Astrocyte of the cerebellum (primary cell): ENCODE measurements around the gene MEGF11.
A peak's percentile ranks its signal among the peaks of the same experiment; 100 is the strongest.

Experiments used
- DNase-seq: peaks from one replicate; pipeline ENCODE4 v3.0.0-alpha.2; 2011; ENCODE audit warnings: low read depth
- H3K4me3 ChIP-seq: 2 replicates; pipeline ENCODE4 v1.5.1; 2011; ENCODE audit warnings: mild to moderate bottlenecking, low read depth, low read length, moderate library complexity
- in situ Hi-C: cut with HindIII; loops from 2 replicates; pipeline ENCODE4 v1.10.0; 2017; ENCODE audit warnings: low sequenced_read_pairs
- TF ChIP-seq, protein P1 (sequence below): IDR thresholded peaks from 2 replicates; pipeline ENCODE4 v1.5.1; 2012; ENCODE audit warnings: low read length, low read depth, moderate library complexity, mild to moderate bottlenecking; ENCODE audit errors: missing control alignments

MEGF11 gene

DNA sequence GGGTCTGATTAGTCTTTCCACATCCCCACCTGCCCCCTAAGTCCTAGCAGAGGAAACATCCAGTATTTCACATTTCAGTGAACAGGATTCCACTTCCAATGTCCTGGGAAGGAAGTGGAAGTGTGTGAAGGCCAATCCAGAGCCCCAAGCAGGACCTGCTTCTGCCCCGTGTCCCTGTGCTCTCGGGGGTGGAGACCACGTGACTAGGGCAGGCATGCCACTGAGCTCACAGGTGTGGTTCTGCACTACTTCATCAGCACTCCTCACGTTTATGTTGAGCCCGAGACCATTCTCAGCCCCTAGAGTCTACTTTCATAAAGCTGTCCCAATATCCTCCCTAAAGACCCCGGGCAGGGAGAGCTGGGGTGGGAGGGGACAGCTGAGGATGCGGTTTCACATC lies 299.9 kb downstream of the MEGF11 start:
- no peak for DNase-seq
- H3K4me3 ChIP-seq, result no peak overlapping the region
- TF ChIP-seq, protein P1, sequence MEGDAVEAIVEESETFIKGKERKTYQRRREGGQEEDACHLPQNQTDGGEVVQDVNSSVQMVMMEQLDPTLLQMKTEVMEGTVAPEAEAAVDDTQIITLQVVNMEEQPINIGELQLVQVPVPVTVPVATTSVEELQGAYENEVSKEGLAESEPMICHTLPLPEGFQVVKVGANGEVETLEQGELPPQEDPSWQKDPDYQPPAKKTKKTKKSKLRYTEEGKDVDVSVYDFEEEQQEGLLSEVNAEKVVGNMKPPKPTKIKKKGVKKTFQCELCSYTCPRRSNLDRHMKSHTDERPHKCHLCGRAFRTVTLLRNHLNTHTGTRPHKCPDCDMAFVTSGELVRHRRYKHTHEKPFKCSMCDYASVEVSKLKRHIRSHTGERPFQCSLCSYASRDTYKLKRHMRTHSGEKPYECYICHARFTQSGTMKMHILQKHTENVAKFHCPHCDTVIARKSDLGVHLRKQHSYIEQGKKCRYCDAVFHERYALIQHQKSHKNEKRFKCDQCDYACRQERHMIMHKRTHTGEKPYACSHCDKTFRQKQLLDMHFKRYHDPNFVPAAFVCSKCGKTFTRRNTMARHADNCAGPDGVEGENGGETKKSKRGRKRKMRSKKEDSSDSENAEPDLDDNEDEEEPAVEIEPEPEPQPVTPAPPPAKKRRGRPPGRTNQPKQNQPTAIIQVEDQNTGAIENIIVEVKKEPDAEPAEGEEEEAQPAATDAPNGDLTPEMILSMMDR, result no peak
- in situ Hi-C loops, result no loop called here

DNA sequence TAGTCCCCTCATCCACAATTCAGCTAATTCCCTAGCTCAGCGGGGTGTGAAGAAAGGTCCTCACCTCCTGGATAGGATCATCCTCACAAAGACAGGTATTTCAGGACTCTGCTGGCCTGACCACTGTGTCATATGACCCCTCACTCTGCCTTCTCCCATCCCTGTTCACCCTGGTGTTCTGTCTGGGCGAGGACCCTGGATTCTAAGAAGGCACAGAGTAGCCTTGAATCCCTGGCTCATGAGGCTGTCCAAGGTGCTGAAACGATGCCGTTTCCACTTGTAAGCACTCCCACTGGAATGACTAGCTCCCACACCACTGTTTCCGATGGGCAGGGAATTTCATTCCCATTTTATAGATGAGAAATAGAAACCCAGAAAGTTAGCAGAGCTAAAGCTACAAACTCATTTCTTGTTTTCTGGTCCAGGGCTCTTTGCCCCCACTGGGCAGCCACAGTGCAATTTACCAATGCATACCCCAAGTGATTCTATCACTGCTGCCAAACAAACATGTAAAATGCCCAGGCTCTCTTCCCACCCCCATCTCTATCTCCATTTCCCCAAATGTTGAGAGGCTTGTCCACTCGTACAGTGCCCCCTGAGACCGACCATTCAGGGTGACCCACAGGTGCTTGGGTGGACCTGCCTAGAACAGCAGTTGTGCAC lies 301.0 kb downstream of the MEGF11 start:
- TF ChIP-seq, protein P1, result no peak
- H3K4me3 ChIP-seq, result no peak overlapping the region
- DNase-seq, result peak; percentile 73
- in situ Hi-C loops, result no loop called here

DNA sequence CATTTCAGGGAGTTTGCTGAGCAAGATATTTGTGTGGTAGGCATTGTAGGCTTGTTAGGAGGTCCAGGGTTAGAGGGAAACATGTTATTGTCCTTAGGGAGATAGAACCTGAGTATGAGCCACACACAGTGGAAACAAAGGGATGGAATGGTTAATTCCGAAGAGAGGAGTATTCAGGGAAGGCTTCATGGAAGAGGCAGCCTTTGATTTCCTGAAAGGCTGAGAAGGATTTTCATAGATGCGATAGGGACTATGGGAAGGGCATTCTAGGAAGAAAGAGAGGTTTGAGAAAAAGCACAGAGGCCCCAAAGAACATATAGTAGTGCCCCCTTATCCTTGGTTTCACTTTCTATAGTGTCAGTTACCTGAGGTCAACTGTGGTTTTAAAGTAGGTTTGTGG lies 302.5 kb downstream of the MEGF11 start:
- H3K4me3 ChIP-seq, result no peak overlapping the region
- in situ Hi-C loops, result no loop called here

DNA sequence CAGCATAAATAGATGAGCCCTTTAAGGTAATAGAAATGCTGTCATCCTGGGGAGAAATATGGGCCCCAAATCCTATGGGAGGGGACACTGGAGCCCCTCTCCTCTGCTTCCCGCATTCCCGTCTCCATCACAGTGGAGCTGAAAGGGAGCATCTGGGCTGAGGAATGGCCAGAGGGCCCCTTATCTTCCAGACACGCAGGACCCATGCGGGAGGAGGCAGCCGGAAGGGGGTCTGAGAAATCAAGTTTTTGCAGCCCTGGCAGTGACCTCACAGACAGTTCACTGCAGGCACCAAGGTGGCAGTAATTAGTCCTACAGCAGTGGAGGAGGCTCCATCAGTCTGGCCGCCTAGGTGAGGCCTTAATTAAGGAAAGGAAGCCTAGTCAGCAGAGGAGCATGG lies 304.1 kb downstream of the MEGF11 start:
- no peak overlapping the region for H3K4me3 ChIP-seq
- no peak for DNase-seq
- TF ChIP-seq, protein P1, result no peak
- in situ Hi-C loops, result no loop called here

More for the DNA sequence above, 302.5 kb downstream of the MEGF11 start:
- TF ChIP-seq, protein P1, result no peak
- no peak for DNase-seq

DNA sequence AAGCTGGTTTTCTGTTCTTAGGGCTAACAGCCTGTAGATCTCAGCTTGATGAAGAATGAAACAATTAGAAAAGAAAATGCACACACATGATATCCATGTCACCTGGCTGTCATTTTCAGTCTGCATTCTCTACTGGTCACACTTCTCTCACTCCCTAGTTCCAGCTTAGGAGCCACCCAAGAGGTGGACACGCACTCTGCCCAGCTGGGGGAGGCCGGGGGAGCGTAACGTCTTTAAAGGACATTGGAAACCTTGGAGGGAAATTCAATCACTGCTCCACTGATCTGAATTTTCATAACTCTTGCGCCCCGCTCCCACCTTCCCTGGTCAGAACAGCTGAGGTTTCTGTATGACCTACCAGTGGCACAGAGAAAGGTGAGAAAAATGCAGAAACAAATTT lies 304.5 kb downstream of the MEGF11 start:
- H3K4me3 ChIP-seq, result no peak overlapping the region
- TF ChIP-seq, protein P1, result no peak
- in situ Hi-C loops, result no loop called here
- DNase-seq, result no peak

DNA sequence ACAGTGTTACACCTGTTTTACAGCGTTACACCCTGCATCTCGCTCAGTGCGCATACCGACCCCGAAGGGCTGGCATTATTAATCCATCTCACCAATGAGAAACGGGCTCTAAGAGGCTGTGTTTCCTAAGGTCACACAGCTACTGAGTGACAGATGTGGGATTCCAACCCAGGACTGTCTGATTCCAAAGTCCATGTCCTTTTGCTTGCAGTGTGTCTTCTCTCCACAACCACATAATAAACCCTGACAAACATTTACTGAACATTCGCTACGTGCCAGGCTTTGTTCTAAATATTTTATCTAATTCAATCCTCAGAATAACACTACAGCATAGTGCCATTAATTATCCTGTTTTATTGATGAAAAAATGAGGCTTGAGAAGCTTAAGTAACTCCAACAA lies 305.2 kb downstream of the MEGF11 start:
- DNase-seq, result no peak
- in situ Hi-C loops, result no loop called here
- H3K4me3 ChIP-seq, result no peak overlapping the region
- TF ChIP-seq, protein P1, result no peak
